ENCODE results near the gene SMARCC1.
"Not testable (repeated sequence)": the region's sequence is repeated elsewhere in the genome, so short reads cannot be mapped to it uniquely, and the experiment has no call there.

Gene SMARCC1

DNA sequence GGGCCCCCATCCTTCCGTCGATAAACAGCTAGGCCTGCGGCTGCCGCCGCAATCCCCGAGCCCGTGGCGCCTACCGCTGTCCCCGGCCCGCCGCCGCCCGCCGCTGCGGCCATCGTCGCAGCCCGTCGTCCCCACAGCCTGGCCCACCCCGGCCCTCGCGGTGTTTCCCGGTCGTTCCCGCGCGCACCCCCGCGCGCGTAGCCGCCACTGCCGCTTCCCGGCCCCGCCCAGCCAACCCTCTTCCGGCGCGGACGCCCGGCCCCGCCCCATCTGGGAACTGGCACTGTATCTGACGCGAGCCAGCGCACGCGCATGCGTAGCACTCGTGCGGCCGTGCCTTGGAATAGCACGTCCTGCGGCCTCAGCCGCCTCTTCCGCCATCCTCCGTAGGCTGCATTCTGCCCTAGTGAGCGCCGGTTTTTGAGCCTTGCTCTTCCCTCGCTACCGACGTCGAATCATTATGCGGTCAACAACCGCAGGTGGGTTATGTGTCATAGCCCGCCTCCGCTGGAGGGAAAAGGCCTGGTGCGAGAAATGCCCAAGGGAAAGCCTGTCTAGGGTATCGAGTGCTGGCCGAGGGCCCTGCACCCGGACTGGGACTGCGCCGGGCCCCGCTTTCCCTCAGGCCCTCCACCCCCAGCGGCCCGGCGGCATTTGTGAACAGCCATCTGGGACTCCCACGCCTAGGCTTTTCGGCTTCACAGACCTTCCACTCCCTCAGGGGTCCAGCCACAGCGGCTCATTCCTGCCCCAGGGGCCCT lies at the start of gene SMARCC1:
Gene SMARCC1 (minus strand): TSS at position 209 of the 761 bp plus-strand sequence. CDS start 96 bp downstream, at position 113.
- Histone ChIP-seq H3K36me3 (ENCODE audit: low read depth) (peaks cover 20% of the 10 kb centered on the region; the same call in 1 of the 2 replicates), H3K27me3 (ENCODE audit: insufficient read depth, poor library complexity, severe bottlenecking) (no peaks in the 10 kb centered on the region), H3K4me1 (ENCODE audit: insufficient read depth, poor library complexity, severe bottlenecking) (peaks cover 9% of the 10 kb centered on the region), H3K9me3 (ENCODE audit: severe bottlenecking) (no peaks in the 10 kb centered on the region), H3K27ac (ENCODE audit: poor library complexity, severe bottlenecking) (peak within 1 kb of the TSS; percentile 74), H3K4me3 (ENCODE audit: severe bottlenecking) (peak within 1 kb of the TSS; percentile 74)
- ATAC-seq (ENCODE audit: low read depth) (peak; percentile 89), DNase-seq (ENCODE audit: low spot score) (peak; percentile 96)
- TF ChIP-seq, protein P1, sequence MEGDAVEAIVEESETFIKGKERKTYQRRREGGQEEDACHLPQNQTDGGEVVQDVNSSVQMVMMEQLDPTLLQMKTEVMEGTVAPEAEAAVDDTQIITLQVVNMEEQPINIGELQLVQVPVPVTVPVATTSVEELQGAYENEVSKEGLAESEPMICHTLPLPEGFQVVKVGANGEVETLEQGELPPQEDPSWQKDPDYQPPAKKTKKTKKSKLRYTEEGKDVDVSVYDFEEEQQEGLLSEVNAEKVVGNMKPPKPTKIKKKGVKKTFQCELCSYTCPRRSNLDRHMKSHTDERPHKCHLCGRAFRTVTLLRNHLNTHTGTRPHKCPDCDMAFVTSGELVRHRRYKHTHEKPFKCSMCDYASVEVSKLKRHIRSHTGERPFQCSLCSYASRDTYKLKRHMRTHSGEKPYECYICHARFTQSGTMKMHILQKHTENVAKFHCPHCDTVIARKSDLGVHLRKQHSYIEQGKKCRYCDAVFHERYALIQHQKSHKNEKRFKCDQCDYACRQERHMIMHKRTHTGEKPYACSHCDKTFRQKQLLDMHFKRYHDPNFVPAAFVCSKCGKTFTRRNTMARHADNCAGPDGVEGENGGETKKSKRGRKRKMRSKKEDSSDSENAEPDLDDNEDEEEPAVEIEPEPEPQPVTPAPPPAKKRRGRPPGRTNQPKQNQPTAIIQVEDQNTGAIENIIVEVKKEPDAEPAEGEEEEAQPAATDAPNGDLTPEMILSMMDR (IDR thresholded peaks at IDR 0.05; ENCODE audit: poor library complexity, severe bottlenecking), result no peak

DNA sequence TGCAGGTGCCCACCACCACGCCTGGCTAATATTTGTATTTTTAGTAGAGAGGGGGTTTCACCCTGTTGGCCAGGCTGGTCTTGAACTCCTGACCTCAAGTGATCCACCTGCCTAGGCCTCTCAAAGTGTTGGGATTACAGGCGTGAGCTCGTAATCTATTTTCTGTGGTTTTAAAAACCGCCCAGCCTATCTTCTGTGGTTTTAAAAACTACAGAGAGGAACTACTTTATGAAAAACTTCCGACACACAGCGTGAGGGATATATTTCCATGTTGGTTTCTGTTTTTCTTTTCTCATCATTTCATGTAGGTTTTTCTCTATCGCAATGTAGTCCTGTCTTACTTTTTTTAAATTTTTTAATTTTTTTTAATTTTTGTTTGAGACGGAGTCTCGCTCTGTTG lies 47.8 kb upstream of the SMARCC1 start:
- not testable (repeated sequence) for H3K27me3 ChIP-seq (ENCODE audit: insufficient read depth, poor library complexity, severe bottlenecking); H3K9me3 ChIP-seq (ENCODE audit: severe bottlenecking); H3K27ac ChIP-seq (ENCODE audit: poor library complexity, severe bottlenecking); DNase-seq (ENCODE audit: low spot score); H3K4me3 ChIP-seq (ENCODE audit: severe bottlenecking); H3K4me1 ChIP-seq (ENCODE audit: insufficient read depth, poor library complexity, severe bottlenecking); ATAC-seq (ENCODE audit: low read depth)
- H3K36me3 ChIP-seq (ENCODE audit: low read depth), result peaks cover 74% of the 10 kb centered on the region

DNA sequence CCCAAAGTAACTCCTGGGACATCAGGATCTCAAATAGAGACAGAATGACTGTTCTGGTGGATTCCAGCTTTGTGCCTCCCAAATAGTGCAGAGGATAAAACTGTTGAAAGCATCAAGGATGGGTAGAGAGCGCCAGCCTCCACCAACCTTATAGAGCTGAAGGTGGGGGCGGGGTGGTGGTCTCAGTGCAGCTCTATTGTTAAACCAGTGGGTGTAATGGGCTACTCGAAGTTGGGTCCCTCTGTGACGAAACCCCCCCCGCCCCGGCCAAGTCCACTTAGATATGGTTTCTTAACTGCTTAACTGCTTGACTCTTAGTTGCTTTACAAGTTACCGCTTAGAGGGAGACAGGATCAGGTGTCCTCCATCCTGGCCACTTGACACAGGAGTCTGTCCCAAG lies 43.9 kb upstream of the SMARCC1 start:
- peaks cover 43% of the 10 kb centered on the region for H3K36me3 ChIP-seq (ENCODE audit: low read depth)

DNA sequence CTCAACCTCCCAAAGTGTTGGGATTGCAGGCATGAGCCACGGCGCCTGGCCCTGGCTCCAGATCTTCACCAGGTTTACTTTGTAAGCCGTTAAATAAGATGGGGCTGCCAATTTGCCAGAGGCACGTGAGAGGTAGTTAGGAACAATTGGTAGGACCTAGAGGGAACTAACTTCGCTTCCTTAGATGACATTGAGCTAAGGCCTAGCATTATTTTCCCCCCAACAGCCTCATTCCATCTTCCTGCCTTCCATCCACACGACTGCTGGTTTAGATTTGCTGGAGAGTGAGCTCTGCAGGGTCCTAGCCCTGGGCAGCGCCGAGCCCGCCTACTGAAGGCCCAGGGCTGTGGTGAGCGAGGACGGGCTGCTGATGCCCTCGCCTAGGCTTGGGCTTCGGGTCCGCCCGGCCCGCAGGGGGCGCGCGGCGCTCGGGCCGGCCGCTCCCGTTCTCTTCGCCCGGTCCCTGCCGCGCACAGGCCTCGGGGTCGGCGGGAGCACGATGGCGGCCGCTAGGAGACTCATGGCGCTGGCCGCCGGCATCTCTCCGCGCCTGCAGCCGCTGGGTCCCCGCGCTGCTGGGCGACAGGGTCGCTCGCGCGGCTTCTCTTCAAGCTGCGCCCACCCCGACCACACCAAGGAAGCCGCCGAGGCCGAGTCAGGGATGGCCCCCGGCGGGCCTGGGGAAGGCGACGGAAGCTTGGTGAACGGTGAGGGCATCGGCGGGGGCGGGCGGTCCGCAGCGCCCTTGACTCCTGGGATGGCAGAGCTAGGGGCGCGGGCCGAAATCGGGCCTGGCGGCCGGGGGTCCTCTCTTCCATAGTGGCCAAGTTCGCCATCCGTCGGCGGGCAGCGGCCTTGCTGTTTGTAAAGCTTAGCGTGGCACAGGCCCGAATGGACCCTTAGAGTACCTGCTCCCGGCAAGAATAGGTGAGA lies 43.1 kb upstream of the SMARCC1 start:
- Histone ChIP-seq H3K4me3 (ENCODE audit: severe bottlenecking) (peak overlapping the region; percentile 95), H3K27me3 (ENCODE audit: insufficient read depth, poor library complexity, severe bottlenecking) (no peaks in the 10 kb centered on the region), H3K4me1 (ENCODE audit: insufficient read depth, poor library complexity, severe bottlenecking) (no peaks in the 10 kb centered on the region), H3K9me3 (ENCODE audit: severe bottlenecking) (no peaks in the 10 kb centered on the region), H3K27ac (ENCODE audit: poor library complexity, severe bottlenecking) (peak overlapping the region; percentile 53), H3K36me3 (ENCODE audit: low read depth) (peaks cover 36% of the 10 kb centered on the region)
- DNase-seq (ENCODE audit: low spot score), result no peak
- TF ChIP-seq, protein P1 (IDR thresholded peaks at IDR 0.05; ENCODE audit: poor library complexity, severe bottlenecking), result peak; percentile 97
- peak; percentile 99 for ATAC-seq (ENCODE audit: low read depth)

More for the DNA sequence above, 43.9 kb upstream of the SMARCC1 start:
- Histone ChIP-seq H3K9me3 (ENCODE audit: severe bottlenecking) (no peaks in the 10 kb centered on the region), H3K4me3 (ENCODE audit: severe bottlenecking) (peak overlapping the region; percentile 95), H3K27me3 (ENCODE audit: insufficient read depth, poor library complexity, severe bottlenecking) (no peaks in the 10 kb centered on the region), H3K27ac (ENCODE audit: poor library complexity, severe bottlenecking) (peak overlapping the region; percentile 53), H3K4me1 (ENCODE audit: insufficient read depth, poor library complexity, severe bottlenecking) (no peaks in the 10 kb centered on the region)
- DNase-seq (ENCODE audit: low spot score) (no peak), ATAC-seq (ENCODE audit: low read depth) (no peak)
- TF ChIP-seq, protein P1 (IDR thresholded peaks at IDR 0.05; ENCODE audit: poor library complexity, severe bottlenecking), result no peak

DNA sequence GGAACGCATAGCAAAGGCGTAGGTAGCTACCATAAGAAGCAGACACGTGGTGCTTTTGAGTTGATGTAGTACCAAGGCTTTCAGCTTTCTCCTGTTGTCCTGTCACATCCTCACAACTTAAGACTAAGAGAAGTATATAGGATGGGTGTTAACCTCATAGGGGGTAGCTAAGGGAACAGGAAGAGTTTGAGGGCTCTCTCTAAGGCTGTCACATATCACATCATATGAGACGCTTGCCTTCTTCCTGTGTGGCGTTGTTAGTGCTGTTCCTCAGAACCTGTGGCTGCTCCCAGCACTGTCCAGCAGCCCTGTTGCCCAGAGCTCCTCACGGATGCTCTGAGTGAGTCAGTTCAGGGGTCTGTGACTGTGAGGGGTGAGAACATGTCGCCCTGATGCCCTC lies 35.9 kb upstream of the SMARCC1 start:
- Histone ChIP-seq H3K4me1 (ENCODE audit: insufficient read depth, poor library complexity, severe bottlenecking) (no peaks in the 10 kb centered on the region), H3K9me3 (ENCODE audit: severe bottlenecking) (no peaks in the 10 kb centered on the region), H3K36me3 (ENCODE audit: low read depth) (peaks cover 7% of the 10 kb centered on the region), H3K27ac (ENCODE audit: poor library complexity, severe bottlenecking) (no peak overlapping the region), H3K4me3 (ENCODE audit: severe bottlenecking) (no peak overlapping the region), H3K27me3 (ENCODE audit: insufficient read depth, poor library complexity, severe bottlenecking) (no peaks in the 10 kb centered on the region)
- ATAC-seq (ENCODE audit: low read depth) (no peak), DNase-seq (ENCODE audit: low spot score) (no peak)
- TF ChIP-seq, protein P1 (IDR thresholded peaks at IDR 0.05; ENCODE audit: poor library complexity, severe bottlenecking), result no peak

Measured in RWPE2 (cell line).